Glutamatergic neuron (in vitro differentiated cells): ENCODE data around the gene CDH3. TPM values are rescaled to one million over a fixed set of nuclear protein-coding genes. Genes with fewer than 3 reads are reported as not detected.
A peak's percentile ranks its signal among the peaks of the same experiment; 100 is the strongest.

ENCODE experiments used
- DNase-seq: peaks from one replicate; pipeline ENCODE4 v3.0.0; 2022
- H3K27ac Mint-ChIP-seq: one replicate; pipeline ENCODE4 v1.8.0; 2020; ENCODE audit warnings: mild to moderate bottlenecking, mixed read lengths, inconsistent platforms; ENCODE audit not compliant: unreplicated experiment
- H3K27me3 Mint-ChIP-seq: one replicate; pipeline ENCODE4 v1.8.0; 2020; ENCODE audit warnings: mild to moderate bottlenecking, moderate library complexity, mixed read lengths, inconsistent platforms; ENCODE audit not compliant: unreplicated experiment
- H3K36me3 Mint-ChIP-seq: one replicate; pipeline ENCODE4 v1.8.0; 2020; ENCODE audit warnings: mild to moderate bottlenecking, mixed read lengths, inconsistent platforms; ENCODE audit not compliant: unreplicated experiment
- H3K4me1 Mint-ChIP-seq: one replicate; pipeline ENCODE4 v1.8.0; 2020; ENCODE audit warnings: mild to moderate bottlenecking, low read depth, mixed read lengths, inconsistent platforms; ENCODE audit not compliant: unreplicated experiment
- H3K4me3 Mint-ChIP-seq: one replicate; pipeline ENCODE4 v1.8.0; 2020; ENCODE audit warnings: mild to moderate bottlenecking, mixed read lengths, inconsistent platforms; ENCODE audit not compliant: unreplicated experiment
- H3K9me3 Mint-ChIP-seq: one replicate; pipeline ENCODE4 v1.8.0; 2020; ENCODE audit warnings: mild to moderate bottlenecking, moderate library complexity, mixed read lengths, inconsistent platforms; ENCODE audit not compliant: unreplicated experiment
- CTCF ChIP-seq: fragments of 200-600 bp; sonication (generic); IDR thresholded peaks from one replicate; pipeline ENCODE4 v1.5.0; 2021; ENCODE audit not compliant: partially characterized antibody, unreplicated experiment
- long read RNA-seq: library from polyadenylated mRNA; unstranded; transcript quantifications from one replicate; pipeline ENCODE4 v2.0.0, GENCODE V29; 2020; ENCODE audit not compliant: unreplicated experiment
- total RNA-seq: library from RNA; stranded (reverse); fragmentation: NEBNext Ultra II Directional; extraction: Animal tissue kit (Norgen Biotek cat#: 25700); gene quantifications from one replicate; pipeline ENCODE4 v1.2.1, GENCODE V29; 2021; ENCODE audit not compliant: unreplicated experiment

CDH3 gene
- 1.3 TPM for total RNA-seq
- long read RNA-seq = 0 reads

- Mint-ChIP-seq H3K4me1 (no peaks in the 10 kb centered on the region), H3K9me3 (peaks cover 1% of the 10 kb centered on the region), H3K27ac (no peak within 1 kb of the TSS), H3K36me3 (no peaks in the 10 kb centered on the region), H3K27me3 (peaks cover 13% of the 10 kb centered on the region), H3K4me3 (peak within 1 kb of the TSS; percentile 79)
- peak; percentile 50 for DNase-seq
- no peak for TF ChIP-seq CTCF
Observed at GRCh38 chr16:68644715-68645493, at the start of gene CDH3. Gene CDH3, plus strand, starts transcription at chr16:68645310. Its CDS starts 70 bp downstream, at chr16:68645380.

- Mint-ChIP-seq H3K36me3 (peaks cover 8% of the 10 kb centered on the region), H3K9me3 (peaks cover 4% of the 10 kb centered on the region)
Observed at GRCh38 chr16:68596266-68596665, 48.8 kb upstream of the CDH3 start.

GRCh38 chr16:68599586-68599985, 45.5 kb upstream of the CDH3 start:
- Mint-ChIP-seq H3K4me1 (no peaks in the 10 kb centered on the region), H3K27ac (no peak overlapping the region), H3K27me3 (no peaks in the 10 kb centered on the region), H3K4me3 (no peak overlapping the region), H3K9me3 (peaks cover 2% of the 10 kb centered on the region), H3K36me3 (no peaks in the 10 kb centered on the region)
- TF ChIP-seq CTCF = no peak
- DNase-seq = no peak

More at GRCh38 chr16:68596266-68596665, 48.8 kb upstream of the CDH3 start:
- no peak overlapping the region for H3K4me3 Mint-ChIP-seq
- no peak for TF ChIP-seq CTCF
- H3K4me1 Mint-ChIP-seq = no peaks in the 10 kb centered on the region
- H3K27ac Mint-ChIP-seq = no peak overlapping the region
- DNase-seq = no peak
- H3K27me3 Mint-ChIP-seq = no peaks in the 10 kb centered on the region

- no peak for TF ChIP-seq CTCF
- Mint-ChIP-seq H3K36me3 (no peaks in the 10 kb centered on the region), H3K9me3 (peaks cover 3% of the 10 kb centered on the region), H3K27me3 (no peaks in the 10 kb centered on the region), H3K4me3 (no peak overlapping the region), H3K4me1 (no peaks in the 10 kb centered on the region), H3K27ac (no peak overlapping the region)
- no peak for DNase-seq
Observed at GRCh38 chr16:68605746-68606145, 39.4 kb upstream of the CDH3 start.

GRCh38 chr16:68607443-68607842, 37.7 kb upstream of the CDH3 start:
- no peaks in the 10 kb centered on the region for H3K4me1 Mint-ChIP-seq
- peaks cover 3% of the 10 kb centered on the region for H3K9me3 Mint-ChIP-seq
- H3K27me3 Mint-ChIP-seq = peaks cover 1% of the 10 kb centered on the region
- no peak for TF ChIP-seq CTCF
- DNase-seq = no peak
- H3K27ac Mint-ChIP-seq = no peak overlapping the region
- H3K4me3 Mint-ChIP-seq = no peak overlapping the region
- H3K36me3 Mint-ChIP-seq = no peaks in the 10 kb centered on the region
